SU-DHL-6 (cell line): ENCODE measurements around the gene CRK.

Source experiments
- H2AFZ ChIP-seq: fragments of 200-600 bp; sonication (generic); 2 replicates; pipeline ENCODE4 v1.6.1; 2014; ENCODE audit warnings: low read depth, mild to moderate bottlenecking, moderate library complexity, mixed read lengths, antibody characterized with exemption, low read length; ENCODE audit not compliant: severe bottlenecking
- H3F3A ChIP-seq: fragments of 200-600 bp; shearing (Covaris generic); 2 replicates; pipeline ENCODE4 v1.6.0; 2016; ENCODE audit warnings: antibody characterized with exemption, mild to moderate bottlenecking; ENCODE audit not compliant: insufficient read depth
- H3K27ac ChIP-seq: fragments of 200-600 bp; sonication (generic); 2 replicates; pipeline ENCODE4 v1.5.1; 2016; ENCODE audit warnings: low read depth, mild to moderate bottlenecking, low read length, moderate library complexity, mixed read lengths
- H3K27me3 ChIP-seq: fragments of 200-600 bp; sonication (generic), shearing (Covaris generic); 2 replicates; pipeline ENCODE4 v1.6.0; 2014; ENCODE audit warnings: mild to moderate bottlenecking, low read length
- H3K36me3 ChIP-seq: fragments of 200-600 bp; sonication (generic); 2 replicates; pipeline ENCODE4 v1.6.1; 2014; ENCODE audit warnings: mild to moderate bottlenecking, low read length, mixed read lengths
- H3K4me2 ChIP-seq: fragments of 300-600, 200-600 bp; shearing (Covaris generic), sonication (generic); 2 replicates; pipeline ENCODE4 v1.6.0; 2014; ENCODE audit warnings: low read length, low read depth, mild to moderate bottlenecking; ENCODE audit not compliant: poor library complexity, severe bottlenecking
- H3K4me3 ChIP-seq: fragments of 200-600 bp; sonication (generic); 2 replicates; pipeline ENCODE4 v1.5.1; 2014; ENCODE audit warnings: antibody characterized with exemption, low read length, mild to moderate bottlenecking, mixed read lengths; ENCODE audit not compliant: insufficient read depth, poor library complexity, severe bottlenecking
- H3K79me2 ChIP-seq: fragments of 200-600 bp; sonication (generic); 2 replicates; pipeline ENCODE4 v1.6.1; 2014; ENCODE audit warnings: mild to moderate bottlenecking, low read length, moderate library complexity; ENCODE audit not compliant: insufficient read depth
- H3K9ac ChIP-seq: fragments of 200-600 bp; sonication (generic); 2 replicates; pipeline ENCODE4 v1.7.0; 2014; ENCODE audit warnings: mild to moderate bottlenecking, low read length
- H3K9me2 ChIP-seq: fragments of 200-600 bp; sonication (generic); replicated peaks from 2 replicates; pipeline ENCODE4 v1.6.1; 2014; ENCODE audit warnings: low read length; ENCODE audit not compliant: insufficient read depth
- H3K9me3 ChIP-seq: fragments of 200-600 bp; sonication (generic); 2 replicates; pipeline ENCODE4 v1.6.1; 2014; ENCODE audit warnings: low read length, mixed read lengths; ENCODE audit not compliant: insufficient read depth
- H4K20me1 ChIP-seq: fragments of 200-600 bp; sonication (generic); 2 replicates; pipeline ENCODE4 v1.6.1; 2014; ENCODE audit warnings: low read depth, mild to moderate bottlenecking, antibody characterized with exemption, low read length, moderate library complexity, mixed read lengths
- EZH2phosphoT487 ChIP-seq: fragments of 200-600 bp; sonication (generic), shearing (Covaris generic); conservative IDR thresholded peaks from 2 replicates; pipeline ENCODE4 v1.6.1; 2018; ENCODE audit warnings: mild to moderate bottlenecking, antibody characterized with exemption, low read length, moderate library complexity, mixed read lengths
- TF ChIP-seq, protein P1 (sequence below): fragments of 200-600 bp; sonication (generic); IDR thresholded peaks from one replicate; pipeline ENCODE4 v1.5.1; 2017; ENCODE audit warnings: antibody characterized with exemption, mild to moderate bottlenecking, low read length, moderate library complexity; ENCODE audit not compliant: insufficient read depth, poor library complexity, severe bottlenecking

CRK gene

DNA sequence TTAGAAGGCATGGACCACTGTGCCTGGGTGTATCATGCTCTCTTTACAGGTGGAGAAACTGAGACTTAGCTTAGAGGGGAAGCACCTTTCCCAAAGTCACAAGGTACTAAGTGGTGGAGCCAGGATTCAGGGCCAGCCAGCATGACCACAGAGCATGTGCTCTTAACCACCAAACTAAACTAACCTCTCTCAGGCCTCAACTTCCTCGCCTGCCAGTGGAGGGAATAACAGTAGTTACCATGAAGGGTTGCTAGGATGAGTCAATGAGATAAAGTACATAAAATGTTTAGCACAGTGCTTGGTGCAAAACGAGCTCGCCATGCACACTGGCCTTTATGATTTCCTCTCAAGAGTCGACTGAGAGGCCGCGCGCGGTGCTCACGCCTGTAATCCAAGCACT, 42.8 kb upstream of the CRK start:
- H3K79me2 ChIP-seq = no peaks in the 10 kb centered on the region
- no peaks in the 10 kb centered on the region for H3K9me2 ChIP-seq
- H3K27ac ChIP-seq = no peak overlapping the region
- no peak overlapping the region for H3K4me2 ChIP-seq
- H3F3A ChIP-seq = no peaks in the 10 kb centered on the region
- H4K20me1 ChIP-seq = no peaks in the 10 kb centered on the region
- TF ChIP-seq EZH2phosphoT487 = no peak
- TF ChIP-seq, protein P1, sequence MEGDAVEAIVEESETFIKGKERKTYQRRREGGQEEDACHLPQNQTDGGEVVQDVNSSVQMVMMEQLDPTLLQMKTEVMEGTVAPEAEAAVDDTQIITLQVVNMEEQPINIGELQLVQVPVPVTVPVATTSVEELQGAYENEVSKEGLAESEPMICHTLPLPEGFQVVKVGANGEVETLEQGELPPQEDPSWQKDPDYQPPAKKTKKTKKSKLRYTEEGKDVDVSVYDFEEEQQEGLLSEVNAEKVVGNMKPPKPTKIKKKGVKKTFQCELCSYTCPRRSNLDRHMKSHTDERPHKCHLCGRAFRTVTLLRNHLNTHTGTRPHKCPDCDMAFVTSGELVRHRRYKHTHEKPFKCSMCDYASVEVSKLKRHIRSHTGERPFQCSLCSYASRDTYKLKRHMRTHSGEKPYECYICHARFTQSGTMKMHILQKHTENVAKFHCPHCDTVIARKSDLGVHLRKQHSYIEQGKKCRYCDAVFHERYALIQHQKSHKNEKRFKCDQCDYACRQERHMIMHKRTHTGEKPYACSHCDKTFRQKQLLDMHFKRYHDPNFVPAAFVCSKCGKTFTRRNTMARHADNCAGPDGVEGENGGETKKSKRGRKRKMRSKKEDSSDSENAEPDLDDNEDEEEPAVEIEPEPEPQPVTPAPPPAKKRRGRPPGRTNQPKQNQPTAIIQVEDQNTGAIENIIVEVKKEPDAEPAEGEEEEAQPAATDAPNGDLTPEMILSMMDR = no peak
- no peaks in the 10 kb centered on the region for H3K36me3 ChIP-seq
- no peaks in the 10 kb centered on the region for H3K27me3 ChIP-seq
- H3K4me3 ChIP-seq = no peak overlapping the region
- H3K9ac ChIP-seq = no peak overlapping the region
- no peaks in the 10 kb centered on the region for H3K9me3 ChIP-seq
- no peak overlapping the region for H2AFZ ChIP-seq

DNA sequence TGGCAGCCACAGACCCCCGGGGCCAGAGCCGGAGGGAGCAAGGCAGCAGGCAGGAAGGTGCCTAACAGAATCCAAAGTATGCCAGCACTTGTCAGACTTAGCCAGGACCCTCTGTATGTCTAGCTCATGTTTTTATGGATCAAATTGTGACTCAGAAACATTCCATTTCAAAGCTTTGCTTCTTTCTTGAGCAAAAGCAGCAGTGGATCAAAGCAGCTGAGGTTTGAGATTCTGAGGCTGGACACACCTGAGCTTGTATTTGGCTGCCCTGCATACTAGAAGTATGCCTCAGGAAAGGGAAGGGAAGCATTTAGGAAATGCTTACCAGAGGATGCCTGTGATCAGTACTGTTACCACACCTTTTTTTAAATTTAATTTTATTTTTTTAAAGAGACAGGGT, 42.2 kb upstream of the CRK start:
- H3K4me2 ChIP-seq = no peak overlapping the region
- no peaks in the 10 kb centered on the region for H3F3A ChIP-seq
- no peaks in the 10 kb centered on the region for H3K27me3 ChIP-seq
- H3K4me3 ChIP-seq = no peak overlapping the region
- no peaks in the 10 kb centered on the region for H3K9me2 ChIP-seq
- no peaks in the 10 kb centered on the region for H3K9me3 ChIP-seq
- no peak overlapping the region for H2AFZ ChIP-seq
- H3K79me2 ChIP-seq = no peaks in the 10 kb centered on the region
- TF ChIP-seq EZH2phosphoT487 = no peak
- TF ChIP-seq, protein P1 = no peak
- no peak overlapping the region for H3K9ac ChIP-seq
- no peak overlapping the region for H3K27ac ChIP-seq
- H4K20me1 ChIP-seq = no peaks in the 10 kb centered on the region
- H3K36me3 ChIP-seq = no peaks in the 10 kb centered on the region

DNA sequence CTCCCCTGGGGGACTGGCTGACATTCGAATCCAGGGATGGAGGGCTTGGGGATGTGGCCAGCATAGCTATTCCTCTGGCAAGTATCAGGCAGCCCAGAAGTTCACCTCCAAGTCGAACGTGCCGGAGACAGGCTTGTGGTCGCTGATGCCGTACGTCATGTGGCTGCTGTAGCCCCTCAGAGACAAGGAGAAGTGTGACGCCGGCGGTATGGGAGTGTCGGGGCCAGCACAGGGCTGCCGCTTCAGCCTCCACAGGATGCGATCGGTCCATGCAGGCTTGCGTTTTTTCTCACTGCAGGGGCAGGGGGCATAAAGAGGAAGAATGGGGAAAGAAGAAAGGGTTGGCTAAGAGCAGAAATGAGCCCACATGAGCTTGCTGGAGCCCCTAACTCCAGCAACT, 41.8 kb upstream of the CRK start:
- Histone ChIP-seq H3K9ac (no peak overlapping the region), H4K20me1 (no peaks in the 10 kb centered on the region), H3K9me3 (no peaks in the 10 kb centered on the region), H3F3A (no peaks in the 10 kb centered on the region), H3K27me3 (no peaks in the 10 kb centered on the region), H3K9me2 (no peaks in the 10 kb centered on the region), H3K79me2 (no peaks in the 10 kb centered on the region), H3K4me2 (no peak overlapping the region), H3K4me3 (no peak overlapping the region), H2AFZ (no peak overlapping the region), H3K36me3 (no peaks in the 10 kb centered on the region), H3K27ac (no peak overlapping the region)
- no peak for TF ChIP-seq EZH2phosphoT487
- TF ChIP-seq, protein P1 = no peak

DNA sequence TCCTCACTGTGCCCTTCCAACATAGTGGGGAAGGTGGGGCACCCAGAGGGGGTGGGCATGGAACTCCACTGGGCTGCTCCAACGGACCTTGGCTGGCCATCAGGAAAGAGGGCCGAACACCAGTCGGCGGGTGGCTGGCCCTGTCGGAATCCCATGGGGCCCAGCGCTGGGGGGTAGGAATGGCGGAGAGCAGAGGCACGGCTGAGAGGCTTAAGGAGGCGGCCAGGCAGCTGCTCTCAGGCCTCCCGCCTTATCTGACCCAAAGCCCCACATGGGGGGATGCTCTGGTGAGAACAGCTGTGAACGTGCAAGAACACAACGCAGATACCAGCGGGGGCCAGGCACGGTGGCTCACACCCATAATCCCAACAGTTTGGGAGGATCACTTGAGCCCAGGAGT, 40.8 kb upstream of the CRK start:
- Histone ChIP-seq H3F3A (no peaks in the 10 kb centered on the region), H3K9ac (no peak overlapping the region), H3K27me3 (no peaks in the 10 kb centered on the region), H3K9me2 (no peaks in the 10 kb centered on the region), H2AFZ (no peak overlapping the region), H4K20me1 (no peaks in the 10 kb centered on the region), H3K9me3 (no peaks in the 10 kb centered on the region), H3K4me3 (no peak overlapping the region), H3K36me3 (no peaks in the 10 kb centered on the region), H3K79me2 (no peaks in the 10 kb centered on the region), H3K27ac (no peak overlapping the region), H3K4me2 (no peak overlapping the region)
- TF ChIP-seq EZH2phosphoT487 = no peak
- TF ChIP-seq, protein P1 = no peak
